GM21723 (cell line): ENCODE measurements around the gene KCNQ5.
"Not testable (repeated sequence)": the region's sequence is repeated elsewhere in the genome, so short reads cannot be mapped to it uniquely, and the experiment has no call there.

Source experiments
- ATAC-seq: cut with Tn5 transposase; IDR thresholded peaks from one replicate; pipeline ENCODE4 v1.9.1; 2021; ENCODE audit warnings: mild to moderate bottlenecking, moderate library complexity; ENCODE audit not compliant: unreplicated experiment

KCNQ5 gene

DNA sequence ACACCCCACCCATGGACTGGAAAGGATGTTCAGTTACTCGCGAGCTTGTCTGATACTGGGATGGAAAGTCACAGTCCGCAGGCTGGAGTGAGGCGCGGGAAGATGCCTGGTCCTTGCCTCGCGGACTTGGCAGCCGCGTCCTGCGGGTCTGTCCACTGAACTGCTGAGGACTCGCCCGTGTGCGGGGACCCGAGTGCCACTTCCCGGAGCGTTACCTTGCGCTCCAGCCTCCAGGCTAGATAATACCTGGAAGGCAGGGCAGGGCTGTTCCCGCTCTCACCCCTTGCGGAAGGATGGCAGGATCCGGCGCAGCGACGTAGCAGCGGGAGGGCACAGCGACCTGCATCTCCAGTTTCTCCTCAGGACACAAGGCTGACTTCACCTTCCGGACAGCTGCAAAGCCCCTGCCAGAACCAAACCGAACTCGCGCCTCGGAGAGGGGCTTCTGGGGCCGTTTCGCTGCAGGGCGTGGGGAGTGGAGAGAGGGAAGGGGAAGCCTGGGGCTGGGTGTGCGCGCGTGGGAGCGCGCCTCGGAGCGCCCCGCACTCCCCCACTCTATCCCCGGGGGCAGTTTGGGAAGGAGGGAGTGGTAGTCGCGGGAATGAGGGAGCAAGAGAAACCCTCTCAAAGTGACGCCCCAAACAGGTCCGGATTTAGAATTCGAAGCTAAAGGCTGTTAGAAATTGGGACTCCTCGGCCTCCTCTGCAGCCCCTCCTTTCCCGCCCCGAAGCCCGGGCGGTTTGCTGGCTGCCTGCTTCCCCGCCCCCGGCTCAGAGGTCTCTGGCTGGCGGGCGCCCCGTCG, at the start of gene KCNQ5:
KCNQ5 (plus strand) TSS at position 774 of the 803 bp plus-strand sequence.
- peak; percentile 25 for ATAC-seq

GRCh38 chr6:72579865-72580264, 42.0 kb upstream of the KCNQ5 start:
- no peak for ATAC-seq

DNA sequence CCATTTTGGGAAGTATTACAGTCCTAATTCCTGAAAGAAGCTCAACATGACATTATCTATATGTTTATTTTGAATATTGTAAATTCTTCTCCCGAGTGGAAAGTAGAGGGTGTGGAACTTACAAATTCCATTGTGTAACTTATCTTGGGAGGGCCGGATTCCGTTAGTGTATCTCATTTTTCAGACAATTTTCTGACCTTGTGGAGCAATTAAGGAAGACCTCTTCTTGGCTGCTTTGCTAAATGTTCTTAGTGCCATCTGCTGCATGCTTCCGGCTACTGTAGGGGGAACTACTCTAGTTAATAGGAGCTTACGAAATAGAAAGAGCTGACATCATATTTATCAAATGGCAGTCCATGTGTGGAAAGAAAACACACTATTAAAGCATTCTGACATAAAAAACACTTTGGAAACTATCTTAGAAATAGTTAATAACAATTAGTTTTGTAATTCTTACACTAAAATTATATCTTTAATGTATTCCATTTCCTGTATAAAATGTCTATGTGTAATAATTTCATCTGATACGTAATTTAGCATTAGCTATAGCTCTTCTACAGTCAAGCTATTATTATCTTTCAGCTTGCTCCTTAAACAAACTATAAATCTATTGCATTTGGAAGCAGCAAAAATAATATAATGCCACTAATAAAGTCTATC, 41.5 kb upstream of the KCNQ5 start:
- ATAC-seq = peak; percentile 69

DNA sequence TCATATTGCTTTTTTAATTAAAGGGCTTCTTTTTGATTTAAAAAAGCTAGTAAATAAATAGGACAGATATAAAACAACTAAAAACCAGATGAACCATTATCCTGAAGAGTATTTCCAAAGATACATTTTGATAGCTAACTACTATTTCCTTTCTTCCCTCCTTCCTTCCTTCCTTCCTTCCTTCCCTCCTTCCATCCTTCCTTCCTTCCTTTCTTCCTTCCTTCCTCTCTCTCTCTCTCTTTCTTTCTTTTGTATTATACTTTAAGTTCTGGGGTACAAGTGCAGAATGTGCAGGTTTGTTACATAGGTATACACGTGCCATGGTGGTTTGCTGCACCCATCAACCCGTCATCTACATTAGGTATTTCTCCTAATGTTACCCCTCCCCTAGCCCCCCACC, 40.9 kb upstream of the KCNQ5 start:
- not testable (repeated sequence) for ATAC-seq

- no peak for ATAC-seq
These were observed 33.7 kb upstream of the KCNQ5 start for GRCh38 chr6:72588155-72588554.

GRCh38 chr6:72589096-72589495, 32.8 kb upstream of the KCNQ5 start:
- no peak for ATAC-seq

GRCh38 chr6:72595812-72596211, 26.1 kb upstream of the KCNQ5 start:
- ATAC-seq = peak; percentile 59

- ATAC-seq = no peak
These were observed 5.4 kb upstream of the KCNQ5 start for GRCh38 chr6:72616406-72617015.

GRCh38 chr6:72617721-72618120, 4.1 kb upstream of the KCNQ5 start:
- no peak for ATAC-seq

DNA sequence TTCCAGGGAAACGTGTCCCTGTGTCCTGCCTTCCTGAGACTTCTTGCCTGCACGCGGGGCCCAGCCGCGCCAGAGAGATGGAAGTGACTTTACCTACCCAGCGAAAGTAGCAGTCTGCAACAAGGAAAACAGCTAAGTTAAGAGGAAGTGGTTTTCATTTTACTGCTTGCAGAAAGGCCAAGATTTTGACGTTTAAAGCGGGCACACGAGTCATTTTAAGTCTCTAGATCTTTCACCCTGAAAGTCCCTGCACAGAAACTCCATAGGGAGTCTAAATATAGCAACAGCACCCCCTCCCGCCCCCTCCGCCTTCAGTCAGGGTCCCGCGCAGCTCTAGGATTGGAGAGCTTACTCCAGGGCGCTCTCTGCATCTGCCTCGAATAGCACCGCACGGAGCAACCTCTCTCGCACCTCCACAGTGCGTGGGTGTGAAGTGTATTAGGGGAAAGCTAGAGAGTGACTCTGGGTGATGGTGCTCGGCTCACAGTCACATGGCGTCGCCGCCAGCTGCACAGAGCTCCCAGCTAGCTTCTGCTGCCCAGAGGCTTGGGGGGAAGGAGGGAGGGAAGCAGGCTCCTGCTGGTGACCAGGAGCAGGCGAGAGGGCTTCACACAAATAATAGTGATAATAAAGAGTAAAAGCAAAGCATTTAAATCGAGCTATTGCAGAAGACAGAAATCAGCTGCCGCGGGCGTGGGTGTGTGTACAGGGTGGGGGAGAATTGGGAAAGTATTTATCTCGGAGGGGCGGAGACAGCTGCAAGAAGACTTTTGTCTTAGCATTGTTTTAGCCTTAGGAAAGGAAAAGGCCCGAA, 1.8 kb upstream of the KCNQ5 start:
- peak; percentile 61 for ATAC-seq

DNA sequence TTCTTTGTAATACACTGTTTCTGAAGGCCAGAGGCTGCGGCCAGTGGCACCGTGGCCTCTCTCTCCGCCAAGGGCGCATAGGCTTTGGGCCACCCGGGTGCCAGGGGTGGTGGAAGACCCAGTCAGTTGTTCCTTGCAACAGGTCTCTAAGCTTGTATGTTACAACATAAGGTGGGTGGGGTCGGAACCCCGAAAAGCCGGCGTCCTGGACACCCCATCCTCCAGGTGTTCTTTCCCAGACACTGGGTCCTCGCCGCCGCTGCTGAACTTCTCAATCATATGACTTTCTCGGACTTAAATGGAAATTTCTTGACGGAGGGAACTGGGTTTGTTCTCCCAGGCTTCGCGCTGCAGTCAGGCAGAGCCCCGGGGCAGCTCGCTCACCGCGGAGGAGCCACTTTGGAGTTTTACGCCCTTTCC, 983 bp upstream of the KCNQ5 start:
- no peak for ATAC-seq

DNA sequence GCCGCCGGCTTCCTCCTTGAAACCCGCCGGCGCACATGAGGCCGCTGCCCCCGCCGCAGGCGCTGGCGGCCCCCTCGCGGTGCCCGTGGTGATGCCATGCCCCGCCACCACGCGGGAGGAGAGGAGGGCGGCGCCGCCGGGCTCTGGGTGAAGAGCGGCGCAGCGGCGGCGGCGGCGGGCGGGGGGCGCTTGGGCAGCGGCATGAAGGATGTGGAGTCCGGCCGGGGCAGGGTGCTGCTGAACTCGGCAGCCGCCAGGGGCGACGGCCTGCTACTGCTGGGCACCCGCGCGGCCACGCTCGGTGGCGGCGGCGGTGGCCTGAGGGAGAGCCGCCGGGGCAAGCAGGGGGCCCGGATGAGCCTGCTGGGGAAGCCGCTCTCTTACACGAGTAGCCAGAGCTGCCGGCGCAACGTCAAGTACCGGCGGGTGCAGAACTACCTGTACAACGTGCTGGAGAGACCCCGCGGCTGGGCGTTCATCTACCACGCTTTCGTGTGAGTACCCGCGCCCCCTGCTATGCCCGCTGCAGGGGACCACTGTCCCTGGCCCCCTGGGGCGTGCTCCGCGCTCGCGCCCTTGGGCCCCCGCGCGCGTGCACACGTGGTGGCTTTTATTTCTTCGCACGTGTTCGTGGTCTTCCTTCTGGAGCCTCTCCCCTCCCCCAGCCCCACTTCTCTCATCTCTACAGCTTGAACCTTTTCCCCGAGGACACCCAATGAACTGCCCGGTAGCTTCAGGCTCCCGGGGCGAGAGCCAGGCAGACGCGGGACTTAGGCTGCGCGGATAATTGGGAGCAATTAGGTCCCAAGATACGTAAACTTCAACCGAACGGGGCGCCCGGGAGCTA, 453 bp downstream of the KCNQ5 start:
- peak; percentile 24 for ATAC-seq

- no peak for ATAC-seq
These were observed 1.9 kb downstream of the KCNQ5 start for GRCh38 chr6:72623808-72624207.

- no peak for ATAC-seq
These were observed 2.8 kb downstream of the KCNQ5 start for GRCh38 chr6:72624557-72625160.

GRCh38 chr6:72626126-72626525, 4.3 kb downstream of the KCNQ5 start:
- ATAC-seq = peak; percentile 37

DNA sequence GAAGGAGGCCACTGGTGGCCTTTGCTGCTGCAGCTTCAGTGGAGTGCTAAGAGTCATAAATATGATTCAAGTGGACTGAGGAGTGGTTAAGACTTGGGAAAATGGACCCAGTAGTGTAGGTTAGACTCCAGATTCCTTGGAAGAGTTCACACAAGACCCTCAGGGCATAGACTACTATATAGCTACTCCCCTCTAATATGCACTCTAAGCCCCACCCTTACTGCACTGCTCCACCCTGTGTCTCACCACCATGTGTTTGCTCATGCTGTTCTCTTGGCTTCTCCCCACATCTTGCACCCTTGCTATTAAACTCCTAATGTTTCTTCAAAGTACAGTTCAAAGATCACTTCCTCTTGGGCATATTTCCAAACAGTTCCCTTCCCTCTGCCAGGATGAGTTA, 5.7 kb downstream of the KCNQ5 start:
- ATAC-seq = no peak

DNA sequence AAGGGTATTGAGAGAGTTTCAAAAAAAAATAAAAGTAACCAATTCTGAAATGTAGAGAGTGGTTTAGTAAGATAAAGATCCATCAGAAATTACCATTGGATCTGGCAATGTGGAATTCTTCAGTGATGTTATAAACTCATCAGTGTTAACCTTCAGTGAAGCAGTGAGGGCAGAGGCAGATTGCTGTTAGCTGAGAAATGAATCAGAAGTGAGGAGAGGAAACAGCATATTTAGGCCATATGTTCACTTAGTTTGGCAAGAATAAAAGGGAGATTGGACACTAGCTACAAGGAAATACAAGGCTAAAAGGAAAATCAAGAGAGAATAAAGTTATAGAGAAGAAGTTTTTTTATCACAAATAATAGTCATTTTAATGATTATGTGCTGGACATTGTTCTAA, 9.6 kb downstream of the KCNQ5 start:
- ATAC-seq = no peak

DNA sequence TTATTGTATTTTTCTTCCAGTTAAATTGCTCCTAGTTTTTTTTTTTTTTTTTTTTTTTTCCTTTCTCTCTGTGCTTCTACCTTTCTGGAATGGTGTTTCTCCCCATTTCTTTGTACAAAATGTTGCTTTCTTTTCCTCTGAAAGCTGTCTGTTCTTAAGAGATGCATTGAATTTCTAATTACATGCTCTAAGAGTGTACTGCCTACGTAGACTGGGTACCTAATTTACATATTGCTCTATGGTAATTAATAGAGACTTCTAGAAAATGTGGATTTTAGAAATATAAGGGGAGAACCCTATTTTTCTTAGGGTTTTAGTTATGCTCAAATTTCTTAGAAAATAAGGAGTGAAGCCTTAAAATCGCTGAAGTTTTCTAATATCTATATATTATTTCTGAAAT, 13.8 kb downstream of the KCNQ5 start:
- no peak for ATAC-seq

- peak; percentile 94 for ATAC-seq
These were observed 14.4 kb downstream of the KCNQ5 start for GRCh38 chr6:72636215-72636614.

- no peak for ATAC-seq
These were observed 14.9 kb downstream of the KCNQ5 start for GRCh38 chr6:72636786-72637185.
